Endothelial cell of umbilical vein (primary cell): ENCODE measurements around the gene ANAPC1. TPM values are rescaled to one million over a fixed set of nuclear protein-coding genes. Genes with fewer than 3 reads are reported as not detected.

Experiments
- microRNA-seq: library from miRNA; unstranded; fragments of <30 nt; microRNA quantifications from one replicate; pipeline ENCODE4 v1.2.0, GENCODE V29; 2021; ENCODE audit warnings: borderline number of aligned reads, borderline replicate concordance
- polyA plus RNA-seq, 4 experiments: library from polyadenylated mRNA; depleted of rRNA in 3 of 4; stranded (reverse) in 3 of 4; unstranded in 1 of 4; fragments of >200 nt; gene quantifications; 2 replicates each; pipeline versions ENCODE4 v1.2.1 to v1.2.3, GENCODE V29; 2011 to 2012; ENCODE audit warnings: missing spikeins in 1 of 4
- small RNA-seq: library from RNA; depleted of rRNA; stranded (forward); fragments of <200 nt; gene quantifications from one replicate; pipeline ENCODE3, GENCODE V24; 2012; ENCODE audit warnings: low replicate concordance, low read depth; ENCODE audit not compliant: insufficient read depth, insufficient read length
- total RNA-seq: library from RNA; stranded (reverse); gene quantifications from 2 replicates; pipeline ENCODE4 v1.2.3, GENCODE V29; 2021

Gene ANAPC1
- total and polyA plus RNA-seq, 2 donors (not counting 3 experiments of a cell fraction or from before 2014, with no cell fraction given): 21.9 to 61.5 TPM

Small RNAs within 50 kb of the gene (microRNA-seq; reads per million reads assigned to microRNA genes)
- not detected for gene MIR4771-2

Small RNAs within 50 kb of the gene (small RNA-seq; reads per million reads assigned to genes)
- gene MIR4771-2 (not detected), gene RN7SL297P (not detected)

Other genes starting within 250 kb of the ANAPC1 start
- 37.3 TPM in 2 replicates for gene MERTK, start 14.4 kb upstream of the ANAPC1 start, total RNA-seq
- gene MERTK, start 14.4 kb upstream of the ANAPC1 start, polyA plus RNA-seq: 38.6 and 39.6 TPM in 2 replicates
- 21.5 and 22.1 TPM in 2 replicates for gene TMEM87B, start 171.1 kb upstream of the ANAPC1 start, total RNA-seq
- gene TMEM87B, start 171.1 kb upstream of the ANAPC1 start, polyA plus RNA-seq: 12.2 and 17.6 TPM in 2 replicates